GM23338 (cell line): ENCODE measurements around the gene SYNE1. TPM values are rescaled to one million over a fixed set of nuclear protein-coding genes. Genes with fewer than 3 reads are reported as not detected.

Experiments used
- ATAC-seq: fragments of 200-7000 bp; cut with Tn5 transposase; 3 replicates; pipeline ENCODE4 v1.9.1; 2020
- DNase-seq: peaks from one replicate; pipeline ENCODE4 v3.0.0-alpha.2; 2015; ENCODE audit warnings: low spot score
- H2AFZ ChIP-seq: fragments of 200-600 bp; sonication (generic); 2 replicates; pipeline ENCODE4 v1.8.0; 2016; ENCODE audit warnings: antibody characterized with exemption, mild to moderate bottlenecking, moderate library complexity
- H3F3A ChIP-seq: fragments of 200-600 bp; sonication (generic); replicated peaks from 2 replicates; pipeline ENCODE4 v1.8.0; 2017; ENCODE audit warnings: antibody characterized with exemption, mixed run types, low read depth
- H3K27ac ChIP-seq: fragments of 200-600 bp; sonication (generic); 2 replicates; pipeline ENCODE4 v1.6.1; 2016; ENCODE audit warnings: low read depth
- H3K27me3 ChIP-seq: fragments of 200-600 bp; sonication (generic); 2 replicates; pipeline ENCODE4 v1.8.0; 2016; ENCODE audit warnings: mild to moderate bottlenecking, mixed run types, moderate library complexity; ENCODE audit not compliant: insufficient read depth
- H3K36me3 ChIP-seq: fragments of 200-600 bp; sonication (generic); 2 replicates; pipeline ENCODE4 v1.8.0; 2016; ENCODE audit warnings: mild to moderate bottlenecking; ENCODE audit not compliant: insufficient read depth
- H3K4me1 ChIP-seq: fragments of 200-600 bp; sonication (generic); 2 replicates; pipeline ENCODE4 v1.8.0; 2016; ENCODE audit warnings: mild to moderate bottlenecking, moderate library complexity; ENCODE audit not compliant: insufficient read depth
- H3K4me2 ChIP-seq: fragments of 200-600 bp; sonication (generic); 2 replicates; pipeline ENCODE4 v1.7.1; 2017; ENCODE audit warnings: mixed run types
- H3K4me3 ChIP-seq: fragments of 200-600 bp; sonication (generic); 2 replicates; pipeline ENCODE4 v1.6.1; 2016; ENCODE audit warnings: mixed run types
- H3K79me2 ChIP-seq: fragments of 200-600 bp; sonication (generic); replicated peaks from 2 replicates; pipeline ENCODE4 v1.8.0; 2017; ENCODE audit warnings: mild to moderate bottlenecking; ENCODE audit not compliant: insufficient read depth
- H3K9me2 ChIP-seq: fragments of 200-600 bp; sonication (generic); 2 replicates; pipeline ENCODE4 v1.8.0; 2017; ENCODE audit not compliant: insufficient read depth
- H4K20me1 ChIP-seq: fragments of 200-600 bp; sonication (generic); replicated peaks from 2 replicates; pipeline ENCODE4 v1.8.0; 2017; ENCODE audit warnings: mild to moderate bottlenecking; ENCODE audit not compliant: insufficient read depth
- H3K27ac Mint-ChIP-seq: 2 replicates; pipeline ENCODE4 v1.8.0; 2020; ENCODE audit warnings: inconsistent platforms, mild to moderate bottlenecking, moderate library complexity, mixed read lengths
- H3K27me3 Mint-ChIP-seq: 3 replicates; pipeline ENCODE4 v1.8.0; 2022; ENCODE audit warnings: low read depth, mild to moderate bottlenecking, moderate library complexity, mixed read lengths, inconsistent platforms; ENCODE audit not compliant: insufficient read depth, poor library complexity
- H3K36me3 Mint-ChIP-seq: 3 replicates; pipeline ENCODE4 v1.8.0; 2021; ENCODE audit warnings: low read depth, mild to moderate bottlenecking, inconsistent platforms, moderate library complexity, mixed read lengths
- H3K4me1 Mint-ChIP-seq: 3 replicates; pipeline ENCODE4 v1.8.0; 2020; ENCODE audit warnings: mild to moderate bottlenecking, inconsistent platforms, mixed read lengths
- H3K4me3 Mint-ChIP-seq: 3 replicates; pipeline ENCODE4 v1.8.0; 2021; ENCODE audit warnings: moderate library complexity, mild to moderate bottlenecking, inconsistent platforms, mixed read lengths
- H3K9me3 Mint-ChIP-seq: 3 replicates; pipeline ENCODE4 v1.8.0; 2020; ENCODE audit warnings: moderate library complexity, mild to moderate bottlenecking, inconsistent platforms, mixed read lengths
- CREB1 ChIP-seq: fragments of 250-450 bp; sonication (Bioruptor Pico); IDR thresholded peaks from 2 replicates; pipeline ENCODE4 v1.5.0; 2020; ENCODE audit warnings: low read depth, mild to moderate bottlenecking, moderate library complexity
- EZH2 ChIP-seq: fragments of 200-600 bp; sonication (generic); IDR thresholded peaks from one replicate; pipeline ENCODE4 v1.8.0; 2017; ENCODE audit warnings: antibody characterized with exemption, mild to moderate bottlenecking, low read depth; ENCODE audit not compliant: unreplicated experiment
- EZH2phosphoT487 ChIP-seq: fragments of 200-600 bp; sonication (generic); IDR thresholded peaks from one replicate; pipeline ENCODE4 v1.8.1; 2018; ENCODE audit warnings: antibody characterized with exemption; ENCODE audit not compliant: unreplicated experiment
- JUNB ChIP-seq: IDR thresholded peaks from one replicate; pipeline ENCODE4 v1.6.1; 2016; ENCODE audit warnings: antibody characterized with exemption; ENCODE audit not compliant: unreplicated experiment
- NANOG ChIP-seq: IDR thresholded peaks from 2 replicates; pipeline ENCODE4 v1.6.1; 2016; ENCODE audit warnings: antibody characterized with exemption, borderline replicate concordance
- POLR2AphosphoS5 ChIP-seq: IDR thresholded peaks from 2 replicates; pipeline ENCODE4 v1.6.1; 2016; ENCODE audit warnings: antibody characterized with exemption, low read depth
- STAT1 ChIP-seq: IDR thresholded peaks from one replicate; pipeline ENCODE4 v1.6.1; 2016; ENCODE audit warnings: antibody characterized with exemption; ENCODE audit not compliant: unreplicated experiment
- ZNF114 ChIP-seq: fragments of 250-450 bp; sonication (Bioruptor Pico); IDR thresholded peaks from 2 replicates; pipeline ENCODE4 v1.5.0; 2020; ENCODE audit warnings: mild to moderate bottlenecking, moderate library complexity
- ZNF331 ChIP-seq: fragments of 250-450 bp; sonication (Bioruptor Pico); IDR thresholded peaks from 2 replicates; pipeline ENCODE4 v1.5.0; 2020; ENCODE audit warnings: low read depth, mild to moderate bottlenecking, moderate library complexity
- polyA plus RNA-seq: library from polyadenylated mRNA; unstranded; fragments of >200 nt; fragmentation: Nextera tagmentation; extraction: Ambion mirVana; gene quantifications from 2 replicates; pipeline ENCODE4 v1.2.1, GENCODE V29; 2016
- total RNA-seq: library from RNA; depleted of rRNA; stranded (reverse); fragments of >200 nt; shearing (Covaris generic); gene quantifications from 2 replicates; pipeline ENCODE4 v1.2.3, GENCODE V29; 2014
- TF ChIP-seq, protein P1 (sequence below): IDR thresholded peaks from one replicate; pipeline ENCODE4 v1.6.1; 2018; ENCODE audit warnings: antibody characterized with exemption; ENCODE audit not compliant: unreplicated experiment
- TF ChIP-seq, protein P2 (sequence below): fragments of 250-450 bp; sonication (Bioruptor Pico); IDR thresholded peaks from 2 replicates; pipeline ENCODE4 v1.5.0; 2020; ENCODE audit warnings: mild to moderate bottlenecking, moderate library complexity
- TF ChIP-seq, protein P3 (sequence below), 2 experiments: fragments of 200-600 bp in 1 of 2; sonication (generic) in 1 of 2; conservative IDR thresholded peaks; 2 replicates each; pipeline versions ENCODE4 v1.5.1 to v1.6.1; 2016 to 2017; ENCODE audit warnings: antibody characterized with exemption in 2 of 2, low read depth in 2 of 2, mild to moderate bottlenecking in 2 of 2, moderate library complexity in 1 of 2
- TF ChIP-seq, protein P4 (sequence below): IDR thresholded peaks from 2 replicates; pipeline ENCODE4 v1.6.1; 2016; ENCODE audit warnings: antibody characterized with exemption

Gene SYNE1
- total and polyA plus RNA-seq, 2 experiments from 2014 or later = 3.9 to 13.6 TPM

DNA sequence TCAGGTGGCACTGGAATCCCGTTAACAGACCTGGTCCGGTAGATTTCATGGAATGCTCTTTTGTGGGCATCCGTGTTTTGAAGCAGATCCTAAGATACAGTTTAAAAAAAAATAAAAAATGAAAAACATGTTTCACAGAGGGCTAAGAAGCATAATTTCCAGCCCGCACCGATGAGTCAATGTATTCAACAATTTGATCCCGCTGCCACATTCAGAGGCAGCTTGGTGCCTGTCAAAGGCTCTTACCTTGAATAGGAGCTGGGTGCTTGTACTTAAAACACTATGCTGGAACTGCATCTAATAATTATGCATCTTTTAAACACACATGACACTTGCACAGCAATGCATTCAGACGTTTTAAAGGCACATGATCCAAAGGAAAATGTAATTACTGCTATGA lies 164.8 kb downstream of the SYNE1 start:
- Mint-ChIP-seq H3K27me3 (no peaks in the 10 kb centered on the region), H3K36me3 (no peaks in the 10 kb centered on the region; the same call in 2 of the 3 replicates), H3K9me3 (no peaks in the 10 kb centered on the region; the same call in 2 of the 3 replicates), H3K27ac (no peak overlapping the region), H3K4me3 (no peak overlapping the region), H3K4me1 (no peaks in the 10 kb centered on the region; the same call in 2 of the 3 replicates)
- Histone ChIP-seq H3K9me2 (no peaks in the 10 kb centered on the region), H3K4me1 (no peaks in the 10 kb centered on the region), H4K20me1 (no peaks in the 10 kb centered on the region), H3F3A (no peaks in the 10 kb centered on the region), H3K36me3 (no peaks in the 10 kb centered on the region; the same call in 1 of the 2 replicates), H3K4me3 (no peak overlapping the region), H3K27ac (no peak overlapping the region), H2AFZ (no peak overlapping the region), H3K4me2 (no peak overlapping the region), H3K27me3 (no peaks in the 10 kb centered on the region), H3K79me2 (no peaks in the 10 kb centered on the region)
- ATAC-seq (no peak), DNase-seq (no peak)
- TF ChIP-seq, protein P1, sequence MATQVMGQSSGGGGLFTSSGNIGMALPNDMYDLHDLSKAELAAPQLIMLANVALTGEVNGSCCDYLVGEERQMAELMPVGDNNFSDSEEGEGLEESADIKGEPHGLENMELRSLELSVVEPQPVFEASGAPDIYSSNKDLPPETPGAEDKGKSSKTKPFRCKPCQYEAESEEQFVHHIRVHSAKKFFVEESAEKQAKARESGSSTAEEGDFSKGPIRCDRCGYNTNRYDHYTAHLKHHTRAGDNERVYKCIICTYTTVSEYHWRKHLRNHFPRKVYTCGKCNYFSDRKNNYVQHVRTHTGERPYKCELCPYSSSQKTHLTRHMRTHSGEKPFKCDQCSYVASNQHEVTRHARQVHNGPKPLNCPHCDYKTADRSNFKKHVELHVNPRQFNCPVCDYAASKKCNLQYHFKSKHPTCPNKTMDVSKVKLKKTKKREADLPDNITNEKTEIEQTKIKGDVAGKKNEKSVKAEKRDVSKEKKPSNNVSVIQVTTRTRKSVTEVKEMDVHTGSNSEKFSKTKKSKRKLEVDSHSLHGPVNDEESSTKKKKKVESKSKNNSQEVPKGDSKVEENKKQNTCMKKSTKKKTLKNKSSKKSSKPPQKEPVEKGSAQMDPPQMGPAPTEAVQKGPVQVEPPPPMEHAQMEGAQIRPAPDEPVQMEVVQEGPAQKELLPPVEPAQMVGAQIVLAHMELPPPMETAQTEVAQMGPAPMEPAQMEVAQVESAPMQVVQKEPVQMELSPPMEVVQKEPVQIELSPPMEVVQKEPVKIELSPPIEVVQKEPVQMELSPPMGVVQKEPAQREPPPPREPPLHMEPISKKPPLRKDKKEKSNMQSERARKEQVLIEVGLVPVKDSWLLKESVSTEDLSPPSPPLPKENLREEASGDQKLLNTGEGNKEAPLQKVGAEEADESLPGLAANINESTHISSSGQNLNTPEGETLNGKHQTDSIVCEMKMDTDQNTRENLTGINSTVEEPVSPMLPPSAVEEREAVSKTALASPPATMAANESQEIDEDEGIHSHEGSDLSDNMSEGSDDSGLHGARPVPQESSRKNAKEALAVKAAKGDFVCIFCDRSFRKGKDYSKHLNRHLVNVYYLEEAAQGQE = no peak
- no peak for TF ChIP-seq ZNF331 (CRISPR knock-in tag)
- TF ChIP-seq, protein P2, sequence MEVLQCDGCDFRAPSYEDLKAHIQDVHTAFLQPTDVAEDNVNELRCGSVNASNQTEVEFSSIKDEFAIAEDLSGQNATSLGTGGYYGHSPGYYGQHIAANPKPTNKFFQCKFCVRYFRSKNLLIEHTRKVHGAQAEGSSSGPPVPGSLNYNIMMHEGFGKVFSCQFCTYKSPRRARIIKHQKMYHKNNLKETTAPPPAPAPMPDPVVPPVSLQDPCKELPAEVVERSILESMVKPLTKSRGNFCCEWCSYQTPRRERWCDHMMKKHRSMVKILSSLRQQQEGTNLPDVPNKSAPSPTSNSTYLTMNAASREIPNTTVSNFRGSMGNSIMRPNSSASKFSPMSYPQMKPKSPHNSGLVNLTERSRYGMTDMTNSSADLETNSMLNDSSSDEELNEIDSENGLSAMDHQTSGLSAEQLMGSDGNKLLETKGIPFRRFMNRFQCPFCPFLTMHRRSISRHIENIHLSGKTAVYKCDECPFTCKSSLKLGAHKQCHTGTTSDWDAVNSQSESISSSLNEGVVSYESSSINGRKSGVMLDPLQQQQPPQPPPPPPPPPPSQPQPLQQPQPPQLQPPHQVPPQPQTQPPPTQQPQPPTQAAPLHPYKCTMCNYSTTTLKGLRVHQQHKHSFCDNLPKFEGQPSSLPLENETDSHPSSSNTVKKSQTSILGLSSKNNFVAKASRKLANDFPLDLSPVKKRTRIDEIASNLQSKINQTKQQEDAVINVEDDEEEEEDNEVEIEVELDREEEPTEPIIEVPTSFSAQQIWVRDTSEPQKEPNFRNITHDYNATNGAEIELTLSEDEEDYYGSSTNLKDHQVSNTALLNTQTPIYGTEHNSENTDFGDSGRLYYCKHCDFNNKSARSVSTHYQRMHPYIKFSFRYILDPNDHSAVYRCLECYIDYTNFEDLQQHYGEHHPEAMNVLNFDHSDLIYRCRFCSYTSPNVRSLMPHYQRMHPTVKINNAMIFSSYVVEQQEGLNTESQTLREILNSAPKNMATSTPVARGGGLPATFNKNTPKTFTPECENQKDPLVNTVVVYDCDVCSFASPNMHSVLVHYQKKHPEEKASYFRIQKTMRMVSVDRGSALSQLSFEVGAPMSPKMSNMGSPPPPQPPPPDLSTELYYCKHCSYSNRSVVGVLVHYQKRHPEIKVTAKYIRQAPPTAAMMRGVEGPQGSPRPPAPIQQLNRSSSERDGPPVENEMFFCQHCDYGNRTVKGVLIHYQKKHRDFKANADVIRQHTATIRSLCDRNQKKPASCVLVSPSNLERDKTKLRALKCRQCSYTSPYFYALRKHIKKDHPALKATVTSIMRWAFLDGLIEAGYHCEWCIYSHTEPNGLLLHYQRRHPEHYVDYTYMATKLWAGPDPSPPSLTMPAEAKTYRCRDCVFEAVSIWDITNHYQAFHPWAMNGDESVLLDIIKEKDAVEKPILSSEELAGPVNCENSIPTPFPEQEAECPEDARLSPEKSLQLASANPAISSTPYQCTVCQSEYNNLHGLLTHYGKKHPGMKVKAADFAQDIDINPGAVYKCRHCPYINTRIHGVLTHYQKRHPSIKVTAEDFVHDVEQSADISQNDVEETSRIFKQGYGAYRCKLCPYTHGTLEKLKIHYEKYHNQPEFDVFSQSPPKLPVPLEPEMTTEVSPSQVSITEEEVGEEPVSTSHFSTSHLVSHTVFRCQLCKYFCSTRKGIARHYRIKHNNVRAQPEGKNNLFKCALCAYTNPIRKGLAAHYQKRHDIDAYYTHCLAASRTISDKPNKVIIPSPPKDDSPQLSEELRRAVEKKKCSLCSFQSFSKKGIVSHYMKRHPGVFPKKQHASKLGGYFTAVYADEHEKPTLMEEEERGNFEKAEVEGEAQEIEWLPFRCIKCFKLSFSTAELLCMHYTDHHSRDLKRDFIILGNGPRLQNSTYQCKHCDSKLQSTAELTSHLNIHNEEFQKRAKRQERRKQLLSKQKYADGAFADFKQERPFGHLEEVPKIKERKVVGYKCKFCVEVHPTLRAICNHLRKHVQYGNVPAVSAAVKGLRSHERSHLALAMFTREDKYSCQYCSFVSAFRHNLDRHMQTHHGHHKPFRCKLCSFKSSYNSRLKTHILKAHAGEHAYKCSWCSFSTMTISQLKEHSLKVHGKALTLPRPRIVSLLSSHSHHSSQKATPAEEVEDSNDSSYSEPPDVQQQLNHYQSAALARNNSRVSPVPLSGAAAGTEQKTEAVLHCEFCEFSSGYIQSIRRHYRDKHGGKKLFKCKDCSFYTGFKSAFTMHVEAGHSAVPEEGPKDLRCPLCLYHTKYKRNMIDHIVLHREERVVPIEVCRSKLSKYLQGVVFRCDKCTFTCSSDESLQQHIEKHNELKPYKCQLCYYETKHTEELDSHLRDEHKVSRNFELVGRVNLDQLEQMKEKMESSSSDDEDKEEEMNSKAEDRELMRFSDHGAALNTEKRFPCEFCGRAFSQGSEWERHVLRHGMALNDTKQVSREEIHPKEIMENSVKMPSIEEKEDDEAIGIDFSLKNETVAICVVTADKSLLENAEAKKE (CRISPR knock-in tag) = no peak
- TF ChIP-seq, protein P3, sequence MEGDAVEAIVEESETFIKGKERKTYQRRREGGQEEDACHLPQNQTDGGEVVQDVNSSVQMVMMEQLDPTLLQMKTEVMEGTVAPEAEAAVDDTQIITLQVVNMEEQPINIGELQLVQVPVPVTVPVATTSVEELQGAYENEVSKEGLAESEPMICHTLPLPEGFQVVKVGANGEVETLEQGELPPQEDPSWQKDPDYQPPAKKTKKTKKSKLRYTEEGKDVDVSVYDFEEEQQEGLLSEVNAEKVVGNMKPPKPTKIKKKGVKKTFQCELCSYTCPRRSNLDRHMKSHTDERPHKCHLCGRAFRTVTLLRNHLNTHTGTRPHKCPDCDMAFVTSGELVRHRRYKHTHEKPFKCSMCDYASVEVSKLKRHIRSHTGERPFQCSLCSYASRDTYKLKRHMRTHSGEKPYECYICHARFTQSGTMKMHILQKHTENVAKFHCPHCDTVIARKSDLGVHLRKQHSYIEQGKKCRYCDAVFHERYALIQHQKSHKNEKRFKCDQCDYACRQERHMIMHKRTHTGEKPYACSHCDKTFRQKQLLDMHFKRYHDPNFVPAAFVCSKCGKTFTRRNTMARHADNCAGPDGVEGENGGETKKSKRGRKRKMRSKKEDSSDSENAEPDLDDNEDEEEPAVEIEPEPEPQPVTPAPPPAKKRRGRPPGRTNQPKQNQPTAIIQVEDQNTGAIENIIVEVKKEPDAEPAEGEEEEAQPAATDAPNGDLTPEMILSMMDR (conservative IDR thresholded peaks at IDR 0.05; ENCODE audit: low read depth in 2 of 2) = no peak
- TF ChIP-seq, protein P4, sequence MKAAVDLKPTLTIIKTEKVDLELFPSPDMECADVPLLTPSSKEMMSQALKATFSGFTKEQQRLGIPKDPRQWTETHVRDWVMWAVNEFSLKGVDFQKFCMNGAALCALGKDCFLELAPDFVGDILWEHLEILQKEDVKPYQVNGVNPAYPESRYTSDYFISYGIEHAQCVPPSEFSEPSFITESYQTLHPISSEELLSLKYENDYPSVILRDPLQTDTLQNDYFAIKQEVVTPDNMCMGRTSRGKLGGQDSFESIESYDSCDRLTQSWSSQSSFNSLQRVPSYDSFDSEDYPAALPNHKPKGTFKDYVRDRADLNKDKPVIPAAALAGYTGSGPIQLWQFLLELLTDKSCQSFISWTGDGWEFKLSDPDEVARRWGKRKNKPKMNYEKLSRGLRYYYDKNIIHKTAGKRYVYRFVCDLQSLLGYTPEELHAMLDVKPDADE = no peak
- no peak for TF ChIP-seq STAT1
- no peak for TF ChIP-seq EZH2phosphoT487
- no peak for TF ChIP-seq POLR2AphosphoS5
- TF ChIP-seq CREB1 (CRISPR knock-in tag) = no peak
- no peak for TF ChIP-seq EZH2
- TF ChIP-seq ZNF114 (CRISPR knock-in tag) = no peak
- no peak for TF ChIP-seq NANOG
- TF ChIP-seq JUNB = no peak
